ENCODE data around the gene GPR33.

The GPR33 gene

DNA sequence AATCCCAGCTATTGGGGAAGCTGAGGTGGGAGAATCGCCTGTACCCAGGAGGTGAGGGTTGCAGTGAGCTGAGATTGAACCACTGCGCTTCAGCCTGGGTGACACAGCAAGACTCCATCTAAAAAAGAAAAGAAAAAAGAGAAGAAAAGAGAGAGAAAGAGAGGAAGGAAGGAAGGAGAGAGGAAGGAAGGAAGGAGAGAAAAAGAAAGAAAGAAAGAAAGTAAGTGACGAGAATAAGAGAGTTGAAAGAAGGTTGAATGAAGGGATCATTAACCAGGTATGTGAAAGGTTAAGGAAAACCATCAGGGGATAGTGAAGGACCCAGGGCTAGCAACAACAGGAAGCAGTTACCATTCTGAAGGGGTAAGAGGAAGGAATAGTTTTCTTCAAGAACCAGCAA lies 26.3 kb downstream of the GPR33 start:
- TF ChIP-seq, protein P1, sequence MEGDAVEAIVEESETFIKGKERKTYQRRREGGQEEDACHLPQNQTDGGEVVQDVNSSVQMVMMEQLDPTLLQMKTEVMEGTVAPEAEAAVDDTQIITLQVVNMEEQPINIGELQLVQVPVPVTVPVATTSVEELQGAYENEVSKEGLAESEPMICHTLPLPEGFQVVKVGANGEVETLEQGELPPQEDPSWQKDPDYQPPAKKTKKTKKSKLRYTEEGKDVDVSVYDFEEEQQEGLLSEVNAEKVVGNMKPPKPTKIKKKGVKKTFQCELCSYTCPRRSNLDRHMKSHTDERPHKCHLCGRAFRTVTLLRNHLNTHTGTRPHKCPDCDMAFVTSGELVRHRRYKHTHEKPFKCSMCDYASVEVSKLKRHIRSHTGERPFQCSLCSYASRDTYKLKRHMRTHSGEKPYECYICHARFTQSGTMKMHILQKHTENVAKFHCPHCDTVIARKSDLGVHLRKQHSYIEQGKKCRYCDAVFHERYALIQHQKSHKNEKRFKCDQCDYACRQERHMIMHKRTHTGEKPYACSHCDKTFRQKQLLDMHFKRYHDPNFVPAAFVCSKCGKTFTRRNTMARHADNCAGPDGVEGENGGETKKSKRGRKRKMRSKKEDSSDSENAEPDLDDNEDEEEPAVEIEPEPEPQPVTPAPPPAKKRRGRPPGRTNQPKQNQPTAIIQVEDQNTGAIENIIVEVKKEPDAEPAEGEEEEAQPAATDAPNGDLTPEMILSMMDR (IDR thresholded peaks at IDR 0.05; ENCODE audit: extremely low read depth, missing control alignments): no peak

DNA sequence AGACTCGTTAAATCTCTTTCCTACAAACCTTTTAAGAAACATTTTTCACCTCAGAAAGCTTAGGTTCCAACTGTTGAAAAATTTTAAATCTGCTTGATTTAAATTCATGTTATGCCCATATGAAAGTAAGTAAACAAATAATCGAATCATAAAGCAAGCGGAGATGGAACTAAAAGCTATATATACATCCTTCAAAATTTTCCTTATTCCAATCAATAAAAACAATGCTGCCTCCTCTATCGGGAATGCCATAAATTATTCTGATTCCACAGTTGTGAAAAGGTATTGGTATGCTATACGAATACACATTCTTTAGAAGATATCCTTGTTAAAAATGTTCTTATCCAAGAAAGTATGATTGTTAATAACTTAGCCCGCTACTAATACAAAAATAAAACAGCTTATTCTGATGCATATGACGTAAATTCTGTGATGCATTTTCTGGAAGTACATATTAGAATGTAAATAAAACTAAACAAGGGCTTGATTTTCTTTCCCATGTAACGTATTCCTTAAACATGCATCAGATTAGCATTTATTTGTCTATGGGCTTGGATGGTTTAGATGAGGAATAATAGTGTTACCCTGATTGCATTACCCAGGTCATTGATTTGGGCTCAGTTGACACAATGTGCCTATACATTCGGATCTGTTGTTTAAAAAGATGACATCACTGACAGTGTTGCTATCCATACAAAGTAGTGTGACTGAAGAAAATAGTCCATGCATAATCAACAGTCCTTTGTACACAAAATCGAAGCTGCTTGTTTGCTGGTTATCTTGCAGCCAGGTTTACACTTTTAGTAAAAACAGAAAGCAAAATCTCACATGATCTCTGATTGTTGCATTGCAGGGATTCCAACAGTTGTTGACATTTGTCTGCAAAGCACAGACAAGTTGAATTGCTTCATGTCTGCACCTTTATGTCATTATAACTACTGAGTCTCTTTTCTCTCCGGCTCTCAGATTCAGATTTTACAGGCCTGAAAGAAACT lies 29.9 kb downstream of the GPR33 start:
- TF ChIP-seq, protein P1 (IDR thresholded peaks at IDR 0.05; ENCODE audit: extremely low read depth, missing control alignments): no peak
- no peak for DNase-seq (ENCODE audit: low spot score)

More for the DNA sequence above, 26.3 kb downstream of the GPR33 start:
- DNase-seq (ENCODE audit: low spot score): no peak

DNA sequence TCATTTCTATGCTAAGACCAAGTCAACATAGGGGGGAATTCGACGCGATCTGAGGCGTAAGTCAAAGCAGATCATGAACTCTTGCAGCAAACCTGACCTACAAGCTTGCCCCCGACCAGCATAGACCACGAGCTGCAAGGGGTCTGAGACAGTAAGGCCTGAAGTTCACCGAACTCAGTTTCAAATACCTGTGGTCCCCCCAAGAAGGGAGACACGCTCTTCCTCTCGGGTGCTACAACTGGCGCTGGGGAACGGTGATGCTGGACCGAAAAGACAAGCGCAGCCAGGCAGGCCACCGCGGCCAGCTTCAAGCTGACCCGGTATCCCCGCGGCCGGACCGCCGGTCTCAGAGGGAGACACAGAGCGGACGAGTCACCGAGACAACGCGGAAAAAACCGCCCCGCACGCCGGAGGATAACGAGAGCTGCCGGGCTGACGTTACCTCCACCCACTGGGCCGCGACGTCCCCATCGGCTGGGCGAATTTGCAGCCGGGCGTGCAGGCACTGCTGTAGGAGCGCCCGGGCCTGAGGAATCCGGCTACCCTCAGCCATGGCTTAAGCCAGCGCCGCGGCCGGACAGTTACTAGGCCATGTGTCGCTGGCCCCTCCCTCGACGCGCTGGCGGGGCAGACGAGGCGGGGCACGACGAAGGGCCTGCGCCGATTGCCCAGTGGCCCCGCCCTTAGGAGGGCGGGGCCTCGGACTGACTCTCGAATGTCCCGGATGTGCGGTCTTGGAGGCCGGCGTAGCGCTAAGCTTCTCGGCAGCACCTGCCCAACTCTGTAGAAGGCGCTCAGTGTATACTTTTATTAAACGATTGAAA lies 30.8 kb downstream of the GPR33 start, which contains the start of gene DTD2:
DTD2 (minus strand) TSS at position 666 of the 824 bp plus-strand sequence; CDS start at position 553, 113 bp downstream.
- TF ChIP-seq, protein P1 (IDR thresholded peaks at IDR 0.05; ENCODE audit: extremely low read depth, missing control alignments): no peak
- peak; percentile 93 for DNase-seq (ENCODE audit: low spot score)

DNA sequence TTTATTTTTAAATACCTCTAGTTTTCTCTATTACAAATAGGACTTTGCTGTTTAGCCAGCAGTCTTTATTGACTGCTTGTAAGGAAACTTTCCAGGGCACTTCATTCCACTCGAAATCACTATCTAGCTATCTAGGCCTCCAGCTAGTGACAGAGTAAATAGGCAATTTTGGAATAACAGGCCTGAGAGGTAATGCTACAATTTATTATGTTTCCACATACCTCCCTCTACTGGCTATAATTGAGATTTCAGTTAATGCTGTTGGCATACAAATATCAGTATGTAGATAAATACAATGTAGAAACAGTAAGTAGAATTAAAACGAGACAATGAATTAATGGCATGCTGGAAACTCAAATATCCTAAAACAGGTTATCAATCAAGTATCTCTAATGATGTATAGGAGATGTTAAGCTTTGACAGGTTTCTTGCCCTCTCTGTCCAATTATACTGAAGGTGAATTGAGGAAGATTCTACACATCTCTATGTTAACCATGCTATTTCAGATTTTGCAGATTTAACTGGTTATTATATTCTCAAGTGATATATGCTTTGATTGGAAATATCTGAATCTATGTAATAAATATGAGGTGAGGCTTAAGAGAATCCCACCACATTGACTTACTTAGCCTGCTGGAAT lies 37.7 kb downstream of the GPR33 start:
- TF ChIP-seq, protein P1 (IDR thresholded peaks at IDR 0.05; ENCODE audit: extremely low read depth, missing control alignments): peak; percentile 47
- DNase-seq (ENCODE audit: low spot score): peak; percentile 25

DNA sequence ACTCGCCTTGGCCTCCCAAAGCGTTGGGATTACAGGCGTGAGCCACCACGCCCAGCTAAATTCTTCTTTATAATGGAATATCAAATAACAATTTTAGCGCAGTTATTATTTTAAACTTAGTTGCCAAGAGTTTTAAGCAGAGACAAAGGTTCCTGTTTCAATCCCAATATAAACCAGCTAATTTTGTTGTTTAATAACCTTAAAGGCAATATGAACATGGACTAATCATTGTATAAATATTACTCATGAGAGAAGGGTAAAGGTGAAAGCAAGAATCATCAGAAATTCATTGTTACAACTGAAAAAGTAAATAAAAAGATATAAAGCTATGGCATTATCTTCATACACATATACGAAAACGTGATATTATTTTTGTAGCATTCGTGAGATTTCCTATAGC lies 38.7 kb downstream of the GPR33 start:
- no peak for DNase-seq (ENCODE audit: low spot score)
- TF ChIP-seq, protein P1 (IDR thresholded peaks at IDR 0.05; ENCODE audit: extremely low read depth, missing control alignments): no peak

DNA sequence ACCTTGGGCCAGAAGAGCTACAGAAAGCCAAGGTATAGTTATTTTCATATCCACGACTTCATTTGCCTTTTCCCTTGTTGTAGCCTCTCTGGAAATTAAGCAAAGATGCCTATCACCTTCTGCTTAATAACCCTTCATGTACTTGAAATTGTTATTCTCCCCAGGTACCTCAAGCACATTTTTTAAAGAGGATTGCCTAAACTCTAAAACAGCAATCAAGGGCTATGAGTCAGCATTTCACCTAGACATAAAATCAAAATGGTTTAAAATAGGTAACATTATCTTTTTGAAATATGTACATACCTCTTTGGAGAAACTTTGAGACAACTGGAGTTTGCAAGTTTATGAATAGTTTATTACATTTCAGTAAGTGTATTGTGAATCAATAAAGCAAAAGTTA lies 42.1 kb downstream of the GPR33 start:
- TF ChIP-seq, protein P1 (IDR thresholded peaks at IDR 0.05; ENCODE audit: extremely low read depth, missing control alignments): no peak
- DNase-seq (ENCODE audit: low spot score): no peak
